Colonic mucosa (tissue), 4 donors: ENCODE data around the gene PIANP. TPM values are rescaled to one million over a fixed set of nuclear protein-coding genes. Genes with fewer than 3 reads are reported as not detected.

Experiments
- DNase-seq: peaks from one replicate; pipeline ENCODE4 v3.0.0-alpha.2; 2020
- H3K27ac ChIP-seq: fragments of 200-600 bp; one replicate; pipeline ENCODE4 v1.8.0; 2021
- H3K27me3 ChIP-seq: fragments of 200-600 bp; one replicate; pipeline ENCODE4 v1.8.0; 2021
- H3K36me3 ChIP-seq: fragments of 200-600 bp; one replicate; pipeline ENCODE4 v1.8.0; 2021
- H3K4me1 ChIP-seq: fragments of 200-600 bp; one replicate; pipeline ENCODE4 v1.8.0; 2021; ENCODE audit warnings: mild to moderate bottlenecking
- H3K4me3 ChIP-seq: fragments of 200-600 bp; one replicate; pipeline ENCODE4 v1.8.0; 2021
- H3K9ac ChIP-seq, 2 donors: one replicate each; pipeline ENCODE4 v1.7.0; 2013; ENCODE audit warnings: control low read depth in 2 of 2, low read depth in 2 of 2, low read length in 2 of 2
- H3K9me3 ChIP-seq: fragments of 200-600 bp; one replicate; pipeline ENCODE4 v1.8.0; 2021
- intact Hi-C: fragments of 100-400 bp; cut with DNase I; formaldehyde crosslinking; loops from one replicate; pipeline ENCODE4 v1.14.1; 2022
- total RNA-seq, 2 donors: library from RNA; stranded (reverse); fragmentation: NEBNext Ultra II Directional in 1 of 2; extraction: Animal tissue kit (Norgen Biotek cat#: 25700) in 1 of 2; gene quantifications; one replicate each; pipeline ENCODE4 v1.2.1, GENCODE V29; 2021
- TF ChIP-seq, protein P1 (sequence below): fragments of 200-600 bp; IDR thresholded peaks from one replicate; pipeline ENCODE4 v1.8.0; 2022; ENCODE audit warnings: antibody characterized with exemption, mild to moderate bottlenecking
- donor health status: healthy.
- donor health status: DM: no; HTN: no; CAD: no.
- donor health status: DM: no; HTN: no; CAD: no.

Gene PIANP
- total RNA-seq, 2 donors from 2014 or later, result 0.44 to 1.2 TPM

DNA sequence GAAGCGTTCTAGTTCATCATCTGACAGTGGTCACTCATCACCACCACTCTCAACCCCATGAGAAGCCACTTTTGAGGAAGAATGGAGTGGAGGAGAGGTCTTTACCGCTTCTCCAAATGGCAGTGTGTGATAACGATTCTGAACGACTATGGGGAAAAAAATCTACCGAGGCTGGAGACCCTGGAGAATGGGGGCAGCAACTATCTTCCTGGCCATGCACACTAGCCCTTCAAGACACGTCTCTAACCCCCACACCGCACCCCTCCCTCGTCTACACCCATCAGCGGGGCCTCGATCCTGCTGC, 38.1 kb downstream of the PIANP start:
- Histone ChIP-seq H3K27ac (peak overlapping the region; percentile 32), H3K4me3 (peak overlapping the region; percentile 69), H3K27me3 (no peaks in the 10 kb centered on the region), H3K9ac (peak overlapping the region; percentile 28 to 83), H3K9me3 (no peaks in the 10 kb centered on the region), H3K4me1 (no peaks in the 10 kb centered on the region), H3K36me3 (peaks cover 7% of the 10 kb centered on the region)
- DNase-seq, result no peak
- intact Hi-C loops, result loop anchor here (5.0 kb wide), 1 partner anchor 60 kb away; the partner anchor contains the start of gene COPS7A
- TF ChIP-seq, protein P1, sequence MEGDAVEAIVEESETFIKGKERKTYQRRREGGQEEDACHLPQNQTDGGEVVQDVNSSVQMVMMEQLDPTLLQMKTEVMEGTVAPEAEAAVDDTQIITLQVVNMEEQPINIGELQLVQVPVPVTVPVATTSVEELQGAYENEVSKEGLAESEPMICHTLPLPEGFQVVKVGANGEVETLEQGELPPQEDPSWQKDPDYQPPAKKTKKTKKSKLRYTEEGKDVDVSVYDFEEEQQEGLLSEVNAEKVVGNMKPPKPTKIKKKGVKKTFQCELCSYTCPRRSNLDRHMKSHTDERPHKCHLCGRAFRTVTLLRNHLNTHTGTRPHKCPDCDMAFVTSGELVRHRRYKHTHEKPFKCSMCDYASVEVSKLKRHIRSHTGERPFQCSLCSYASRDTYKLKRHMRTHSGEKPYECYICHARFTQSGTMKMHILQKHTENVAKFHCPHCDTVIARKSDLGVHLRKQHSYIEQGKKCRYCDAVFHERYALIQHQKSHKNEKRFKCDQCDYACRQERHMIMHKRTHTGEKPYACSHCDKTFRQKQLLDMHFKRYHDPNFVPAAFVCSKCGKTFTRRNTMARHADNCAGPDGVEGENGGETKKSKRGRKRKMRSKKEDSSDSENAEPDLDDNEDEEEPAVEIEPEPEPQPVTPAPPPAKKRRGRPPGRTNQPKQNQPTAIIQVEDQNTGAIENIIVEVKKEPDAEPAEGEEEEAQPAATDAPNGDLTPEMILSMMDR, result no peak

DNA sequence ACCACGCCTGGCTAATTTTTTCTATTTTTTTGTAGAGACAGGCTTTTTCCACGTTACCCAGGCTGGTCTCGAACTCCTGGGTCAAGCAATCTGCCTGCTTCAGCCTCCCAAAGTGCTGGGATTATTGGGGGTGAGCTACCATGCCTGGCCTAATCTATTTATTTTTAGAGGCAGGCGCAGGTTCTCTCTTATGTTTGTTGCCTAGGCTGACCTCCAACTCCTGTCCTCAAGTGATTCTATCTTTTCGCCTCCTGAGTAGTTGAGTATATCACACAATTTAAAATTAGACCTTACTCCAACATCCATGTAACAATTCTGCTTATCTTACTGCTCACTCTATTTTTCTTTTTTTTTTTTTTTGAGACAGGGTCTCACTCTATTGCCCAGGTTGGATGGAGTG, 46.6 kb downstream of the PIANP start:
- no peaks in the 10 kb centered on the region for H3K27me3 ChIP-seq
- no peak for DNase-seq
- no peaks in the 10 kb centered on the region for H3K4me1 ChIP-seq
- TF ChIP-seq, protein P1, result no peak
- intact Hi-C loops, result no loop called here
- H3K4me3 ChIP-seq, result no peak overlapping the region
- H3K27ac ChIP-seq, result no peak overlapping the region
- peaks cover 8% of the 10 kb centered on the region for H3K36me3 ChIP-seq
- no peaks in the 10 kb centered on the region for H3K9me3 ChIP-seq
- no peak overlapping the region for H3K9ac ChIP-seq

DNA sequence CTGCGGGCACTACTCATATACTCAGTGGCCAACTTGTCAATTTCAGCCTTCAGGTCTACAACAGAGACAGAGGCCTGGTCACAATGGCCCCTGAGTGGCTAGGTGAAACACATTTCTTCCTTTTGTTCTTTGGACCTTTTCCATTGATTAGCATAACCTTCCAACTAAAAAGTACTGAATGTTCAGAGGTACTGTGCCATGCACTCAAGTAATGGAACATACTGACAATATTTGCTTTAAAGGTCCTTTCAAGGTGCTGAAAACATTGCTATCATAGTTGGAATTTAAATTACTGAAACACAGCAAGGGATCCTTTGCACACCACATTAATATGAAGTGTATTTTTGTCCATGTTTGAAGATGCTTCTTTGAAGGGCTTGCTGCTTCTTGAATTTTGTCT, 47.3 kb downstream of the PIANP start:
- TF ChIP-seq, protein P1, result no peak
- no peak overlapping the region for H3K4me3 ChIP-seq
- H3K36me3 ChIP-seq, result peaks cover 8% of the 10 kb centered on the region
- no peak for DNase-seq
- H3K9ac ChIP-seq, result no peak overlapping the region
- no peaks in the 10 kb centered on the region for H3K4me1 ChIP-seq
- no peaks in the 10 kb centered on the region for H3K27me3 ChIP-seq
- no peak overlapping the region for H3K27ac ChIP-seq
- no peaks in the 10 kb centered on the region for H3K9me3 ChIP-seq
- intact Hi-C loops, result no loop called here

DNA sequence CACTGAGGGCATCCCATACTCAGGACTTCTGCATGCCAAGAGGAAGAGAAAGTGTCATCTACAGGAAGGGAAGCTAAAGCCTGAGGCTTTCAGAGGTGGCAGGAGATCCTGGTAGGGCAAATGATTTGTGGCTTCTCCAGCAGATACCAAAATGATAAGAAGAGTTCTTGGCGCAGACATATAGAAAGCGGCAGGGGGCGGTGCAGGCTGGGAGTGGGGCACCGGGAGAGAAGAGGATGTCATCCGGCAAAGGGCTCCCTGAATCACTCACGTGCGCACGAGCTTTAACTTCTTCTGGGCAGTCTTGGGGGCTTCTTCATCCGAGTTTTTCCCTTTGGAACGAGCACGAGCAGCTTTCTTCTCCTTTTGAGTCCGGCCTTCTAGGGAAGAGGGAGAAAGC, 48.2 kb downstream of the PIANP start:
- Histone ChIP-seq H3K9me3 (no peaks in the 10 kb centered on the region), H3K36me3 (peaks cover 8% of the 10 kb centered on the region), H3K27ac (no peak overlapping the region), H3K4me1 (no peaks in the 10 kb centered on the region), H3K9ac (no peak overlapping the region), H3K27me3 (no peaks in the 10 kb centered on the region), H3K4me3 (no peak overlapping the region)
- TF ChIP-seq, protein P1, result no peak
- DNase-seq, result no peak
- intact Hi-C loops, result no loop called here

DNA sequence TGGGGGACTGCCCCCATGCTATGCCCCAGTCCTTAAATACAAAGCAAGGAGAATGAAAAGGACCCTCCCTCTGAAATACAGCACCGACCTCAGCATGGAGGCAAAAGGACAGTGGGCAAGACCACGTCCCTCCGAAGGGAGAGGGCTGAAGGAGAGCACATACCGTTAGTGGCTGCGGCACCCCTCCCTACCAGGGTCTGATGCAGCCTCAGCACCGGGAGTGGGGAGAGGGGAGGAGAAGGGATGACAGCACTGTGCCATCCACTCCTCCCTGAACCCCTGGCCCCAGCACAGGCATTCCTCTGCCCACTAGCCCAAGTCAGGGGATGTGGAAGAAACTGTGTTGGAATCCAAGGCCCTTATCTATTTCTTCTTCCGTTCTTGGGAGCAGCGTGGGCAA, 49.8 kb downstream of the PIANP start:
- TF ChIP-seq, protein P1, result no peak
- Histone ChIP-seq H3K9me3 (no peaks in the 10 kb centered on the region), H3K4me1 (no peaks in the 10 kb centered on the region), H3K4me3 (no peak overlapping the region), H3K9ac (no peak overlapping the region), H3K27me3 (no peaks in the 10 kb centered on the region), H3K36me3 (peaks cover 4% of the 10 kb centered on the region), H3K27ac (no peak overlapping the region)
- no peak for DNase-seq
- intact Hi-C loops, result no loop called here

DNA sequence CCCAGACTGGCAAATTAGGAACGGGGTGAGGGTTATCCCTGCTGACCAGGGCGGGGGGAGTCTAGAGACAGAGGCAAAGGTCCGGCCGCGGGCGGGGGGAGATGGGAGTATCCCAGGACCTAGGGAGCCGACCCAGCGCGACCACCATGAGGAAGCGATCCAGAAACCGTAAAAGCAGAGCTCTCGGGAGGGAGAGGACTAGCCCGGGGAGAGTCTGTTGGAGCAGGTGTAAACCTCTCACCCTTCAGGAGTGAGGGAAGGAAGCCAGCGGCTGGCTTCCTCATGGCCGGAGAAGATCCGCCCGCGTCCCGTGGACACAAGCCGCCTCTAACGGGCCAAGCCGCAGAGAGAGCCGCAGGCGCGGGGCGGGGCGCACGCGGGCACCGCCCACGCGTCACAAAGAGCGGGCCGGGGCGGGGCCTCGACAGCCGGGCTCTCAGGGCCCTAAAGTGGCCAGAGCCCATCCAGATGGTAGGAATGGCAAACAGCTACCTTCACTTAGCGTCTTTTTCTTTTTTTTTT, 53.5 kb downstream of the PIANP start, which contains the start of gene ACRBP:
Gene ACRBP, minus strand, starts transcription at position 350 of the 522 bp plus-strand sequence. Its CDS starts 66 bp downstream, at position 284.
- Histone ChIP-seq H3K9ac (peak within 1 kb of the TSS; percentile 58 to 66), H3K4me3 (peak within 1 kb of the TSS; percentile 38), H3K9me3 (no peaks in the 10 kb centered on the region), H3K27me3 (no peaks in the 10 kb centered on the region), H3K27ac (no peak within 1 kb of the TSS), H3K36me3 (peaks cover 4% of the 10 kb centered on the region), H3K4me1 (no peaks in the 10 kb centered on the region)
- peak; percentile 82 for DNase-seq
- TF ChIP-seq, protein P1, result no peak
- intact Hi-C loops, result loop anchor here (1.0 kb wide), 1 partner anchor 29 kb away; no protein-coding TSS in a partner anchor
